IMR-90 (cell line): ENCODE results near the gene TVP23A.

ENCODE experiments used
- RAD21 ChIP-seq: IDR thresholded peaks from 2 replicates; pipeline ENCODE4 v1.6.1; 2012; ENCODE audit warnings: low read length, improper control_type of control experiment
- RFX5 ChIP-seq: IDR thresholded peaks from 2 replicates; pipeline ENCODE4 v1.8.0; 2012; ENCODE audit warnings: low read depth, mild to moderate bottlenecking, low read length, moderate library complexity
- TF ChIP-seq, protein P1 (sequence below): conservative IDR thresholded peaks from 2 replicates; pipeline ENCODE4 v1.5.1; 2012; ENCODE audit warnings: mild to moderate bottlenecking, low read depth, low read length, improper control_type of control experiment

DNA sequence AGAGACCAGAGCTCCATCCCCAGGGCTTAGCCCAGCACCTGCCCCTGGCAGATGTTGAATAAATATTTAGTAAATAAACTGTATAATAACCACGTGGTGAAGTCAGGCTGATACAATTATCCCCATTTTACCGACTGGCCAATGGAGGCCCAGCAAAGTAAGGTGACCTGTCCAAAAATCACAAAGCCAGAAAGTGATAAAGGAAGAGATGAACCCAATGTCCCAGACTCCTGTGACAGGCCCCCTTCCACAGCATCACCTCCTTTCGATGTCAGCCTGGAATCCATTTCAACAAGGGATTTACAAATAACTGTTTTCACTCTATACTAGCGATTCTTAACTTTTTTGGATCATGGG lies 5.5 kb downstream of the TVP23A start:
- TF ChIP-seq, protein P1, sequence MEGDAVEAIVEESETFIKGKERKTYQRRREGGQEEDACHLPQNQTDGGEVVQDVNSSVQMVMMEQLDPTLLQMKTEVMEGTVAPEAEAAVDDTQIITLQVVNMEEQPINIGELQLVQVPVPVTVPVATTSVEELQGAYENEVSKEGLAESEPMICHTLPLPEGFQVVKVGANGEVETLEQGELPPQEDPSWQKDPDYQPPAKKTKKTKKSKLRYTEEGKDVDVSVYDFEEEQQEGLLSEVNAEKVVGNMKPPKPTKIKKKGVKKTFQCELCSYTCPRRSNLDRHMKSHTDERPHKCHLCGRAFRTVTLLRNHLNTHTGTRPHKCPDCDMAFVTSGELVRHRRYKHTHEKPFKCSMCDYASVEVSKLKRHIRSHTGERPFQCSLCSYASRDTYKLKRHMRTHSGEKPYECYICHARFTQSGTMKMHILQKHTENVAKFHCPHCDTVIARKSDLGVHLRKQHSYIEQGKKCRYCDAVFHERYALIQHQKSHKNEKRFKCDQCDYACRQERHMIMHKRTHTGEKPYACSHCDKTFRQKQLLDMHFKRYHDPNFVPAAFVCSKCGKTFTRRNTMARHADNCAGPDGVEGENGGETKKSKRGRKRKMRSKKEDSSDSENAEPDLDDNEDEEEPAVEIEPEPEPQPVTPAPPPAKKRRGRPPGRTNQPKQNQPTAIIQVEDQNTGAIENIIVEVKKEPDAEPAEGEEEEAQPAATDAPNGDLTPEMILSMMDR: no peak
- no peak for TF ChIP-seq RFX5
- TF ChIP-seq RAD21: no peak
